Measurements from ENCODE around the gene MPV17L2.

The MPV17L2 gene

GRCh38 chr19:18234194-18234593 is 41.2 kb downstream of the MPV17L2 start:
- DNase-seq (ENCODE audit: low read depth in 2 of 2), result no peak

GRCh38 chr19:18239303-18239702 is 46.3 kb downstream of the MPV17L2 start:
- DNase-seq (ENCODE audit: low read depth in 2 of 2), result no peak

GRCh38 chr19:18245297-18245696 is 52.3 kb downstream of the MPV17L2 start:
- DNase-seq (ENCODE audit: low read depth in 2 of 2), result no peak
